ENCODE data around the gene MEI1.

MEI1 gene

GRCh38 chr22:41702763-41703162 is 3.5 kb downstream of the MEI1 start:
- no peaks in the 10 kb centered on the region for H3K36me3 ChIP-seq (ENCODE audit: control insufficient read depth, low read length)
- no peak for TF ChIP-seq EZH2phosphoT487 (IDR thresholded peaks at IDR 0.05; ENCODE audit: borderline replicate concordance, low read length)
- TF ChIP-seq, protein P1, sequence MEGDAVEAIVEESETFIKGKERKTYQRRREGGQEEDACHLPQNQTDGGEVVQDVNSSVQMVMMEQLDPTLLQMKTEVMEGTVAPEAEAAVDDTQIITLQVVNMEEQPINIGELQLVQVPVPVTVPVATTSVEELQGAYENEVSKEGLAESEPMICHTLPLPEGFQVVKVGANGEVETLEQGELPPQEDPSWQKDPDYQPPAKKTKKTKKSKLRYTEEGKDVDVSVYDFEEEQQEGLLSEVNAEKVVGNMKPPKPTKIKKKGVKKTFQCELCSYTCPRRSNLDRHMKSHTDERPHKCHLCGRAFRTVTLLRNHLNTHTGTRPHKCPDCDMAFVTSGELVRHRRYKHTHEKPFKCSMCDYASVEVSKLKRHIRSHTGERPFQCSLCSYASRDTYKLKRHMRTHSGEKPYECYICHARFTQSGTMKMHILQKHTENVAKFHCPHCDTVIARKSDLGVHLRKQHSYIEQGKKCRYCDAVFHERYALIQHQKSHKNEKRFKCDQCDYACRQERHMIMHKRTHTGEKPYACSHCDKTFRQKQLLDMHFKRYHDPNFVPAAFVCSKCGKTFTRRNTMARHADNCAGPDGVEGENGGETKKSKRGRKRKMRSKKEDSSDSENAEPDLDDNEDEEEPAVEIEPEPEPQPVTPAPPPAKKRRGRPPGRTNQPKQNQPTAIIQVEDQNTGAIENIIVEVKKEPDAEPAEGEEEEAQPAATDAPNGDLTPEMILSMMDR (IDR thresholded peaks at IDR 0.05; ENCODE audit: low read depth, low read length, poor library complexity, severe bottlenecking) = no peak
- H3K9me3 ChIP-seq (ENCODE audit: control insufficient read depth, insufficient read depth, low read length) = peaks cover 4% of the 10 kb centered on the region; the same call in 1 of the 2 replicates
- H3K4me2 ChIP-seq (ENCODE audit: low read length) = no peak overlapping the region
- no peaks in the 10 kb centered on the region for H3K9me2 ChIP-seq (replicated peaks; ENCODE audit: control insufficient read depth, low read length)
- peaks cover 10% of the 10 kb centered on the region for H3K4me1 ChIP-seq (ENCODE audit: control insufficient read depth, low read length)
- peaks cover 5% of the 10 kb centered on the region for H3F3A ChIP-seq (ENCODE audit: control insufficient read depth, insufficient read depth)
- H3K27ac ChIP-seq (ENCODE audit: low read depth, low read length) = no peak overlapping the region
- H3K4me3 ChIP-seq (ENCODE audit: low read length) = no peak overlapping the region
- H3K79me2 ChIP-seq (ENCODE audit: control insufficient read depth, low read length) = no peaks in the 10 kb centered on the region
- no peaks in the 10 kb centered on the region for H4K20me1 ChIP-seq (ENCODE audit: control insufficient read depth, insufficient read depth, low read depth, low read length)
- no peaks in the 10 kb centered on the region for H3K27me3 ChIP-seq (ENCODE audit: control insufficient read depth, low read length)

- H3K27ac ChIP-seq (ENCODE audit: low read depth, low read length) = no peak overlapping the region
- H4K20me1 ChIP-seq (ENCODE audit: control insufficient read depth, insufficient read depth, low read depth, low read length) = no peaks in the 10 kb centered on the region
- H3K27me3 ChIP-seq (ENCODE audit: control insufficient read depth, low read length) = no peaks in the 10 kb centered on the region
- no peaks in the 10 kb centered on the region for H3F3A ChIP-seq (ENCODE audit: control insufficient read depth, insufficient read depth)
- no peaks in the 10 kb centered on the region for H3K36me3 ChIP-seq (ENCODE audit: control insufficient read depth, low read length)
- H3K9me2 ChIP-seq (replicated peaks; ENCODE audit: control insufficient read depth, low read length) = no peaks in the 10 kb centered on the region
- no peak overlapping the region for H3K4me2 ChIP-seq (ENCODE audit: low read length)
- peaks cover 4% of the 10 kb centered on the region; the same call in 1 of the 2 replicates for H3K4me1 ChIP-seq (ENCODE audit: control insufficient read depth, low read length)
- TF ChIP-seq, protein P1 (IDR thresholded peaks at IDR 0.05; ENCODE audit: low read depth, low read length, poor library complexity, severe bottlenecking) = no peak
- TF ChIP-seq EZH2phosphoT487 (IDR thresholded peaks at IDR 0.05; ENCODE audit: borderline replicate concordance, low read length) = no peak
- H3K79me2 ChIP-seq (ENCODE audit: control insufficient read depth, low read length) = no peaks in the 10 kb centered on the region
- no peaks in the 10 kb centered on the region for H3K9me3 ChIP-seq (ENCODE audit: control insufficient read depth, insufficient read depth, low read length)
- H3K4me3 ChIP-seq (ENCODE audit: low read length) = no peak overlapping the region
Observed at GRCh38 chr22:41709341-41709740, 10.0 kb downstream of the MEI1 start.

DNA sequence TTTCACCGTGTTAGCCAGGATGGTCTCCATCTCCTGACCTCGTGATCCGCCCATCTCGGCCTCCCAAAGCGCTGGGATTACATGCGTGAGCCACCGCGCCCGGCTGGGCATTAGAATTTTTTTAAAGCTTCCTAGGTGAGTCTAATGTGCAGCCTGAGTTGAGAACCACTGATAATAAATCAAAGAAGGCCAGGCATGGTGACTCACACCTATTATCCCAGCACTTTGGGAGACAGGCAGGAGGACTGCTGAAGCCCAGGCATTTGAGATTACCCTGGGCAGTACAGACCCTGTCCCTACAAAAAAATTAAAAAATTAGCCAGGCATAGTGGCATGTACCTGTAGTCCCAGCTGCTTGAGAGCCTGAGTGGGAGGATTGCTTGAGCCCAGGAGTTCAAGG is 13.7 kb downstream of the MEI1 start:
- no peak overlapping the region for H3K27ac ChIP-seq (ENCODE audit: low read depth, low read length)
- no peak overlapping the region for H3K4me2 ChIP-seq (ENCODE audit: low read length)
- H3K4me3 ChIP-seq (ENCODE audit: low read length) = no peak overlapping the region
- peaks cover 4% of the 10 kb centered on the region; the same call in 1 of the 2 replicates for H3K27me3 ChIP-seq (ENCODE audit: control insufficient read depth, low read length)
- no peaks in the 10 kb centered on the region for H3K79me2 ChIP-seq (ENCODE audit: control insufficient read depth, low read length)
- H3K9me2 ChIP-seq (replicated peaks; ENCODE audit: control insufficient read depth, low read length) = no peaks in the 10 kb centered on the region
- no peaks in the 10 kb centered on the region for H4K20me1 ChIP-seq (ENCODE audit: control insufficient read depth, insufficient read depth, low read depth, low read length)
- H3F3A ChIP-seq (ENCODE audit: control insufficient read depth, insufficient read depth) = no peaks in the 10 kb centered on the region
- no peaks in the 10 kb centered on the region for H3K36me3 ChIP-seq (ENCODE audit: control insufficient read depth, low read length)
- H3K9me3 ChIP-seq (ENCODE audit: control insufficient read depth, insufficient read depth, low read length) = no peaks in the 10 kb centered on the region
- peaks cover 4% of the 10 kb centered on the region; the same call in 1 of the 2 replicates for H3K4me1 ChIP-seq (ENCODE audit: control insufficient read depth, low read length)
- no peak for TF ChIP-seq EZH2phosphoT487 (IDR thresholded peaks at IDR 0.05; ENCODE audit: borderline replicate concordance, low read length)
- TF ChIP-seq, protein P1 (IDR thresholded peaks at IDR 0.05; ENCODE audit: low read depth, low read length, poor library complexity, severe bottlenecking) = no peak

All from DOHH2 (cell line).